Upper lobe of left lung (tissue), 6 donors: ENCODE results near the gene OSBPL2. TPM values are rescaled to one million over a fixed set of nuclear protein-coding genes. Genes with fewer than 3 reads are reported as not detected.

Experiments
- ATAC-seq, 2 donors: fragments of 200-7000 bp; cut with Tn5 transposase; one replicate each; pipeline ENCODE4 v1.9.1; 2022; ENCODE audit warnings: mild to moderate bottlenecking in 2 of 2, moderate library complexity in 2 of 2; ENCODE audit not compliant: low FRiP score in 2 of 2
- DNase-seq, 2 donors: peaks; one replicate each; pipeline ENCODE4 v3.0.0-alpha.2; 2019 to 2020
- H3K27ac ChIP-seq, 4 donors: fragments of 200-600 bp; sonication (generic); one replicate each; pipeline ENCODE4 v1.5.1; 2016 to 2019
- H3K27me3 ChIP-seq, 4 donors: fragments of 200-600 bp; sonication (generic); one replicate each; pipeline ENCODE4 v1.5.1; 2017 to 2019
- H3K36me3 ChIP-seq, 4 donors: fragments of 200-600 bp; sonication (generic); one replicate each; pipeline ENCODE4 v1.5.1; 2016 to 2019
- H3K4me1 ChIP-seq, 4 donors: fragments of 200-600 bp; sonication (generic); one replicate each; pipeline ENCODE4 v1.5.1; 2018 to 2019
- H3K4me3 ChIP-seq, 4 donors: fragments of 200-600 bp; sonication (generic); one replicate each; pipeline ENCODE4 v1.5.1; 2017 to 2019; ENCODE audit warnings: mild to moderate bottlenecking in 2 of 4, moderate library complexity in 1 of 4
- H3K9me3 ChIP-seq, 4 donors: fragments of 200-600 bp; sonication (generic); one replicate each; pipeline ENCODE4 v1.5.1; 2018 to 2019
- CTCF ChIP-seq, 6 experiments: fragments of 450-650 bp in 4 of 6; fragments of 200-600 bp in 2 of 6; sonication (generic) in 2 of 6; IDR thresholded peaks; one replicate each; pipeline ENCODE4 v1.5.1; 2016 to 2019; ENCODE audit warnings: antibody characterized with exemption in 6 of 6
- EP300 ChIP-seq, 4 donors: sonication (generic); formaldehyde crosslinking; IDR thresholded peaks; one replicate each; pipeline ENCODE4 v1.5.1; 2017; ENCODE audit warnings: antibody characterized with exemption in 4 of 4, control low read depth in 2 of 4
- POLR2A ChIP-seq, 4 donors: fragments of 450-650 bp; IDR thresholded peaks; one replicate each; pipeline ENCODE4 v1.5.1; 2016 to 2017; ENCODE audit warnings: antibody characterized with exemption in 4 of 4, mild to moderate bottlenecking in 2 of 4
- POLR2AphosphoS5 ChIP-seq, 2 donors: sonication (generic); formaldehyde crosslinking; IDR thresholded peaks; one replicate each; pipeline ENCODE4 v1.5.1; 2017; ENCODE audit warnings: antibody characterized with exemption in 2 of 2
- WGBS, 2 donors: methylation state at CpG; one replicate each; pipeline ENCODE4 v1.1.5; 2017 to 2018; 5-methylcytosine and 5-hydroxymethylcytosine counted together
- total RNA-seq, 6 donors: library from RNA; depleted of rRNA in 4 of 6; stranded (reverse); fragments of >200 nt in 4 of 6; gene quantifications; one replicate each; pipeline versions ENCODE4 v1.1.0 to v1.2.1, GENCODE V29; 2016 to 2021
- donor health status: DM: no; HTN: no; CAD: no; lungs with moderate emphysema.
- donor health status: DM: no; HTN: yes; CAD: no; lungs with severe emphysema.

The OSBPL2 gene
- total RNA-seq, 6 donors from 2014 or later: 35.7 to 65.0 (median 48.0) TPM

GRCh38 chr20:62309947-62310756 lies 71.8 kb downstream of the OSBPL2 start:
- TF ChIP-seq CTCF (IDR thresholded peaks at IDR 0.05) (no peak), POLR2A (IDR thresholded peaks at IDR 0.05) (no peak), EP300 (IDR thresholded peaks at IDR 0.05) (no peak), POLR2AphosphoS5 (IDR thresholded peaks at IDR 0.05) (no peak)
- ATAC-seq: no peak
- Histone ChIP-seq H3K27ac (peak overlapping the region in 1 of 4 donors; percentile 34), H3K4me3 (no peak overlapping the region), H3K27me3 (no peaks in the 10 kb centered on the region), H3K4me1 (peaks cover 6 to 13% (median 8%) of the 10 kb centered on the region in 4 donors), H3K9me3 (no peaks in the 10 kb centered on the region), H3K36me3 (peaks cover 57 to 98% (median 94%) of the 10 kb centered on the region in 4 donors)
- peak in 1 of 2 donors; percentile 76 for DNase-seq
- WGBS, 2 donors: 87 to 88% methylated on average over 19 to 22 of the region's 29 CpGs

GRCh38 chr20:62310757-62311121 lies 72.4 kb downstream of the OSBPL2 start:
- Histone ChIP-seq H3K27ac (peak overlapping the region in 1 of 4 donors; percentile 34), H3K36me3 (peaks cover 59 to 98% (median 94%) of the 10 kb centered on the region in 4 donors), H3K27me3 (no peaks in the 10 kb centered on the region), H3K9me3 (no peaks in the 10 kb centered on the region), H3K4me1 (peaks cover 1 to 7% (median 3%) of the 10 kb centered on the region in 4 donors), H3K4me3 (no peak overlapping the region)
- DNase-seq (peak in 1 of 2 donors; percentile 82), ATAC-seq (no peak)
- TF ChIP-seq POLR2A (IDR thresholded peaks at IDR 0.05): no peak
- no peak for TF ChIP-seq CTCF (IDR thresholded peaks at IDR 0.05)
- TF ChIP-seq EP300 (IDR thresholded peaks at IDR 0.05): no peak
- 71 to 80% methylated on average over 7 to 25 of the region's 25 CpGs for WGBS, 2 donors

DNA sequence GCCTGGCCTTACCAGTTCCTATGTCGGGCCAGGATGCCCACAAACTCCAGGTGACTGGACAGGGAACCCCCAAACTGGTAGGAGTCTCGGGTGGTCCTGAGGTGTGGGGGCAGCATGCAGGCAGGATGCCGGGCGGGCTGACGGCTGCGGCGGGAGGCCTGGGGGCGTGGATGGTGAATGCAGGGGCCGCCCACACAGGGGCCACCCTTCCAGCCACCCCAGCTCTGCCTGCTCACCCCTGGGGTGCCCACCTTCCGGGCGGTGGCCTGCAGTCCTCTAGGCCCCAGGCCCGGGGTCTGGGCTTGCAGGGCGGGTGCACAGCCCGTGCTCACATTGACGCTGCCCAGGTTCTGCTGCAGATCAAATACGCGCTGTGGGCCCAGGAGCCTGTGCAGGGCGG lies 72.8 kb downstream of the OSBPL2 start:
- no peak overlapping the region for H3K27ac ChIP-seq
- DNase-seq: no peak
- no peaks in the 10 kb centered on the region for H3K9me3 ChIP-seq
- peaks cover 0 to 3% (median under 1%) of the 10 kb centered on the region in 4 donors for H3K4me1 ChIP-seq
- H3K4me3 ChIP-seq: no peak overlapping the region
- no peak for ATAC-seq
- peaks cover 57 to 98% (median 94%) of the 10 kb centered on the region in 4 donors for H3K36me3 ChIP-seq
- WGBS, 2 donors: 97% methylated on average over 10 of the region's 18 CpGs; no CpG with 5 or more reads in 1 of the 2 donors
- H3K27me3 ChIP-seq: no peaks in the 10 kb centered on the region
- TF ChIP-seq EP300 (IDR thresholded peaks at IDR 0.05) (no peak), POLR2A (IDR thresholded peaks at IDR 0.05) (no peak), POLR2AphosphoS5 (IDR thresholded peaks at IDR 0.05) (no peak), CTCF (IDR thresholded peaks at IDR 0.05) (no peak)

DNA sequence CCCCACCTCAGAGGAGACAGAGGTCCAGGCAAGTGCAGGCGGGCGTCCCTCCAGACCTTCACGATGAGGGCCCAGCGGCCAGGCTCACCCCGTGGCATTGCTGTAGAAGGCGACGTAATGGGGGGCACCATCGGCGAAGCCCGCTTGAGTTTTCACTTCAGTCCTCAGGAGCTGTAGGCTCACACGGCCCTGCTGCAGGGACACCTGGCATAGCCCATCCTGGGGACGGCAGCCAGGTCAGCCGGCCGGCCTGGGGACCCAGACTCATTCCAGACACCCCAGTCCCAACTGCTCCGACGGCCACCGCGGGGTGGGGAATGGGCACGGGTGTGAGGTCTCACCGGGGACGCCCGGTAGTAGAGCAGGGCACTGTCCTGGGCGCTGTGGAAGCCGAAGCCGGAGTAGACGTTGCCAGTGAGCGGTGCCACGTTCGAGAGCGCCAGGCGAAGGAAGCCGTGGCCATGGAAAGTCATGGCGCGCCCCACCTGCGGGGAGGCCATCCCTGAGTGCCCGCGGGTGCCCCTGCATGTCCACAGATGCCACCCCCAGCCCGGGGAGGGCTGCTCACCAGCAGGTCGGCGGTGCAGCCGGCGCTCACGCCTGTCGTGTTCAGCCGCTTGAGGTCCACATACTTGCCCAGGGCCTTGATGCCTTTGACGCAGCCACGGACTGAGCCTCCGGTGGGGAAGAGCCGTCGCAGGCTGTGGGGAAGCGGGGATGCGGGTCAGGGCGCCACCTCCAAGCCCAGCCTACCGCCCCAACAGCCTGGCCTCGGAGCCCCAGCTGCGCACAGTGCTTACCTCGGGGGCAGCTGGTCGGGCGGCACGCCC lies 73.7 kb downstream of the OSBPL2 start:
- Histone ChIP-seq H3K9me3 (no peaks in the 10 kb centered on the region), H3K4me1 (no peaks in the 10 kb centered on the region), H3K27me3 (no peaks in the 10 kb centered on the region), H3K36me3 (peaks cover 55 to 98% (median 94%) of the 10 kb centered on the region in 4 donors), H3K4me3 (no peak overlapping the region), H3K27ac (no peak overlapping the region)
- peak in 1 of 2 donors; percentile 86 for DNase-seq
- 94 to 95% methylated on average over 34 to 48 of the region's 60 CpGs for WGBS, 2 donors
- no peak for ATAC-seq
- no peak for TF ChIP-seq POLR2AphosphoS5 (IDR thresholded peaks at IDR 0.05)
- TF ChIP-seq CTCF (IDR thresholded peaks at IDR 0.05): no peak
- no peak for TF ChIP-seq EP300 (IDR thresholded peaks at IDR 0.05)
- TF ChIP-seq POLR2A (IDR thresholded peaks at IDR 0.05): no peak
